Left kidney (tissue), 2 donors: Measurements from ENCODE around the gene RAF1. TPM values are rescaled to one million over a fixed set of nuclear protein-coding genes. Genes with fewer than 3 reads are reported as not detected.
"Not testable (repeated sequence)": the region's sequence is repeated elsewhere in the genome, so short reads cannot be mapped to it uniquely, and the experiment has no call there.

Source experiments
- DNase-seq: peaks from one replicate; pipeline ENCODE4 v3.0.0-alpha.2; 2013
- polyA plus RNA-seq: library from polyadenylated mRNA; unstranded; fragments of 120-200 nt; gene quantifications from one replicate; pipeline ENCODE4 v1.2.1, GENCODE V29; 2013; ENCODE audit not compliant: insufficient read length

Gene RAF1
- polyA plus RNA-seq, 1 donor = 160 TPM

DNA sequence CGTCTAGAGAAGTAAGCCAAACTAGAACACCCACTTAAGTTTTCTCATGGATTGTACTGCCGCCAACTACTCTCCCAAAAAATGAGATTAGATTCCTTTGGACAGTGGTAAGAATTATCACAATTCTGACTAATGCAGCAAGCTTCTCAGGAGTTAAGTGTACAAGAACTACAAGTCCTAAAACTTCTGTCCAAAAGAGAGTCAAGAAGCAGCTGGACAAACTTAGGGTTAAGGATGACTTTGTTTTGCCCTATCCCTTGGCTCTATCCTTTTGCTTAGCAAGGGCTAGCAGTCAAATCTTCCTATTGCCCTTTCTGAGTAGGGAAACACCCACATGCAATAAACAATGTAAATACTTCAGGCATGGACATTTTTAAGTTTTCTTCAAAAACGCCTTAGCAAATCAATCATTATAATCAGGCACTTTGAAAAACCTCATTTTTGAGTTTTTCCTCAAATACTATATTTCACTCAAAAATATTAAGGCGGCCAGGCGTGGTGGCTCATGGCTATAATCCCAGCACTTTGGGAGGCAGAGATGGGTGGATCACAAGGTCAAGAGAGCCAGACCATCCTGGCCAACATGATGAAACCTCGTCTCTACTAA is 19.5 kb downstream of the RAF1 start:
- no peak for DNase-seq

GRCh38 chr3:12643724-12644123 is 20.2 kb downstream of the RAF1 start:
- DNase-seq = no peak

DNA sequence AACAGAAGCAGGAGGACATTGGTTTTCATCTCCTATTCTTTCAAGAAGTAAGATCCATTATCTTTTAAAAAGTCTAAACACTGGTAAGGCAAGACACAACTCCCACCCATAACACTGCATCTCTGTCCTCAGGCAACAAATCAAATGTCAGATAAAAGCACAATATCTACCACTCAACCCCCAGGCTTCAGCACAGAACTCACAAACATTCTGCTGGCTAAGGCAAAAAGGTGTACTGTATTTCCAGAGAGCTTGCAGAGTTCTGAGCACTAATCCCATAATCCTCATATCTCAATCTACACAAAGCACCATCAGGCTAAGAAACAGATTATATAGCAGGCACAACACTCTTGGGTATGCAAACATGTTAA is 20.9 kb downstream of the RAF1 start:
- no peak for DNase-seq

GRCh38 chr3:12640853-12641252 is 23.1 kb downstream of the RAF1 start:
- DNase-seq = not testable (repeated sequence)

- no peak for DNase-seq
Measured at GRCh38 chr3:12638105-12638504, 25.8 kb downstream of the RAF1 start.

GRCh38 chr3:12633108-12633507 is 30.8 kb downstream of the RAF1 start:
- no peak for DNase-seq

- no peak for DNase-seq
Measured at GRCh38 chr3:12632523-12632922, 31.4 kb downstream of the RAF1 start.

- DNase-seq = not testable (repeated sequence)
Measured at GRCh38 chr3:12630843-12631242, 33.1 kb downstream of the RAF1 start.

- DNase-seq = no peak
Measured at GRCh38 chr3:12630292-12630691, 33.6 kb downstream of the RAF1 start.

- no peak for DNase-seq
Measured at GRCh38 chr3:12629560-12629959, 34.4 kb downstream of the RAF1 start.

DNA sequence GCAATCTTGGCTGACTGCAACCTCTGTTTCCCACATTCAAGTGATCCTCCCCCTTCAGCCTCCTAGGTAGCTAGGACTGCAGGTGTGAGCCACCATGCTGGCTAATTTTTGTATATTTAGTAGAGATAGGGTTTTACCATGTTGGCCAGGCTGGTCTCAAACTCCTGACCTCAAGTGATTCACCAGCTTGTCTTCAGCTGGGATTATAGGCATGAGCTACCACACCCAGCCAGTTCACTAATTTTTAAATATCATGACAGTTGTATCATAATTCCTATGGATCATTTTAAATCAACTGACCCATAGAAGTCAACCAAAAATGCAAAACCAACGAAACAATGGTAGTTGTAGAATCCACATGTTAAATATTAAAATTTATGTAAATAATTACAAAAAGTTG is 35.1 kb downstream of the RAF1 start:
- DNase-seq = no peak

- no peak for DNase-seq
Measured at GRCh38 chr3:12627370-12627769, 36.5 kb downstream of the RAF1 start.

DNA sequence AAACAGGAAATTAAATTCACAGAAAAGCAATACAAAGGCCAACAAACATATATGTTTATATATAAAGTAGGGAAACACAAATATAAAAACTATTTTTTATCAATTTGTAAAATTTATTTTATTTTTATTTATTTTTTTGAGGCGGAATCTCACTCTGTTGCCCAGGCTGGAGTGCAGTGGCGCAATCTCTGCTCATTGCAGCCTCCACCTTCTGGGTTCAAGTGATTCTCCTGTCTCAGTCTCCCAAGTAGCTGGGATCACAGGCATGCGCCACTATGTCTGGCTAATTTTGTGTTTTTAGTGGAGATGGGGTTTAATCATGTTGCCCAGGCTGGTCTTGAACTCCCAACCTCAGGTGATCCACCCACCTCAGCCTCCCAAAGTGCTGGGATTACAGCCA is 39.0 kb downstream of the RAF1 start:
- DNase-seq = not testable (repeated sequence)

GRCh38 chr3:12624056-12624455 is 39.9 kb downstream of the RAF1 start:
- no peak for DNase-seq

DNA sequence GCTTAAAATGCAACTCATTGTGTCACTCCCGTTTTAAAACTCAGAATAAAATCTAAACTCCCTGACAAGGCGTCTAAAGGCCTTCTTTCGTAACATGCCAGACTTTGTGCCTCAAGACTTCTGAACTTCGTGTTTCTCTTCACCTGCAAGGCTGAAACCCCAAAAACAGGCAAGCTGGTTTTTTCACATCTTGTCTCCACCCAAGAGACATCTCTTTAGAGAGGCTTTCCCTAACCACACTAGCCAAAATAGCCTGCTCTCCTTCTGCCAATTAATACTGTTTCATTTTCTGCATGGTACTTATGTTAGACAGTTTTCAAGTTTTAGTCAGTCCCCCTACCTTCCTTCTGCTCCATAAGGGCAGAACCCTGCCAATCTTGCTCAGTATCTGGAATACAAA is 41.6 kb downstream of the RAF1 start:
- DNase-seq = no peak

- no peak for DNase-seq
Measured at GRCh38 chr3:12620729-12621128, 43.2 kb downstream of the RAF1 start.

- no peak for DNase-seq
Measured at GRCh38 chr3:12620305-12620704, 43.6 kb downstream of the RAF1 start.

DNA sequence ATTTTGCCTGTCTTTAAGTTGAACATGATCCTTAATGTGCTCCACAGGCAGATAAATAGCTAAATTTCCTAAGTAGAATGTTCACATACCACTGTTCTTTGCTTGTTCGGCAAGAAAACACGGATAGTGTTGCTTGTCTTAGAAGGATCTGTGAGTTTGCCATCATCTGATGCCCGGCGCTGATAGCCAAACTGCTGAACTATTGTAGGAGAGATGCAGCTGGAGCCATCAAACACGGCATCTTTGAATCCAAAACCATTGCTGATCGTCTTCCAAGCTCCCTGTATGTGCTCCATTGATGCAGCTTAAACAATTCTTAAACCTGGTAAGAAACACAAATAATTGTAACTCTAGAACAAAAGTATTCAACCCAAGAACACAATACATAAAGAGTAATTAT is 45.5 kb downstream of the RAF1 start:
- no peak for DNase-seq

DNA sequence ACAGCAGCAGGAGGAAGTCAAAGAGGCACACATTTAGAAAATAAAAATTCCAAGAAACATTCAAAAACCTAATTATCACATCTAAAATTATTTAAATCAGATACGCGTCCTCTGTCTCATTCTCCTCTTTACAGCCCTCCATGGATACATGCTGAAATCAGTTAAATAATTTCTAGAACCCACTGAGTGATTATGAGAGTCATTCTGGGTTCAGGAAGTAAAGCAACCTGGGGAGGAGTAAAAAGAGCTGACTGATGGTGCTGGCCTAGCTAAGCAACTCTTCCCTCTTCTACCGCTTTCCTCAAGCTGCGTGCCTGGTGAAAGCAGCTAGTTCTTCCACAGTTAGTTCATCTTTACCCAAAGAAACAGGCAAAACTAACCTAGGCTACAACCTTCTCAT is 48.7 kb downstream of the RAF1 start:
- no peak for DNase-seq

DNA sequence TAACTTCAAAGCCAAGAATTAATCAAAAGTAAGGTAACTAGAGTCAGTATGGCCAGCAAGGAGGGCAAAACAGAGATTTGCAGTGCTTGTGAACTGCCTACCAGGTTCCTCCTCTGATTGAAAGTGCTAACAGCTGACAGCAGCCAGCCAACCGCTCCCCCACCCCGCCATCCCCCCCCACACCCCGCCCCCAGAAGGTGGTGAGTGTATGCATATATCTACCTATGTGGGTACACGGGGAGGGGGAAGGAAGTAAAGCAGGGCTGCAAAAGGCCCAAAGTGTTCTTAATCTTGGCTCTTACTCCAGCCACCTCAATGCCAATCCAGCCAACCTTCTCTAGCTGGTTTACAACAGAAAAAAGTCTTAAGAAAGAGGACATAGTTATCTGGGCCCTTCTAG is 50.7 kb downstream of the RAF1 start:
- DNase-seq = no peak

- no peak for DNase-seq
Measured at GRCh38 chr3:12612514-12613226, 51.2 kb downstream of the RAF1 start.

- no peak for DNase-seq
Measured at GRCh38 chr3:12611117-12611516, 52.8 kb downstream of the RAF1 start.

DNA sequence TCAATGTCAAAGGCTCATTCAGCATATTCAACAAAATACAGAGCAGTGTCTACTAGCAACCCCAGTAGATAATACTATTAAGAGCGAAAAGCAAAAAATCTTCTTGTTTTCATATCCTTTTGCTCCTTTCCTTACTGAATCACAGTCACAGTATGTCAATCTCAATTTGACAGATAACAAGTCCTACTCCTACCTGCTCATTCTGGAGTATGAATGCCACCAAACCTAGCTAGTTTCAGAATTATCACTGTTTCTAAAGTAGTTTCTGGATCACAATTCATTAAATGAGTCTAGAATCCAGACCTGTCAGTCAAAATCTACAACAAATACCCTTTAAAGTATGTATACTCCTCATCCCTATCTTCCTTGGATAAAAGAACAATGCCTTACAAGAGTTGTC is 55.5 kb downstream of the RAF1 start:
- no peak for DNase-seq

GRCh38 chr3:12603969-12604368 is 59.9 kb downstream of the RAF1 start:
- no peak for DNase-seq
